ENCODE results near the gene ARHGAP30. TPM values are rescaled to one million over a fixed set of nuclear protein-coding genes. Genes with fewer than 3 reads are reported as not detected.
"Not testable (repeated sequence)": the region's sequence is repeated elsewhere in the genome, so short reads cannot be mapped to it uniquely, and the experiment has no call there.

Gene ARHGAP30
- 0.04 TPM for polyA plus RNA-seq (2013, experiment 1 of 2)
- 0.03 TPM for polyA plus RNA-seq (2013, experiment 2 of 2)

- no peak within 1 kb of the TSS for H2BK15ac ChIP-seq (ENCODE audit: low read depth, poor library complexity, severe bottlenecking)
- WGBS, result 84% methylated on average over 9 of the region's 9 CpGs
Measured at GRCh38 chr1:161069731-161070270, at the start of gene ARHGAP30. Gene ARHGAP30 (minus strand): TSS chr1:161069891. CDS start chr1:161069624, 267 bp downstream.

GRCh38 chr1:161117759-161118581 is 48.3 kb upstream of the ARHGAP30 start, which contains the start of the genes NIT1 and PFDN2:
Gene NIT1 (plus strand): TSS chr1:161118105. CDS start chr1:161118177, 72 bp downstream.
Gene PFDN2 (minus strand): TSS chr1:161118037. CDS start chr1:161118026, 11 bp downstream.
- Histone ChIP-seq H2BK15ac (ENCODE audit: low read depth, poor library complexity, severe bottlenecking) (peak within 1 kb of the TSS; percentile 78), H3K4me3 (ENCODE audit: insufficient read depth in 1 of 2, low read depth in 1 of 2, low read length in 2 of 2) (peak within 1 kb of the TSS; percentile 97 to 100), H4K91ac (ENCODE audit: low read length) (peak within 1 kb of the TSS; percentile 90), H2AFZ (ENCODE audit: low read depth, low read length) (peak within 1 kb of the TSS; percentile 85), H3K18ac (ENCODE audit: low read depth in 1 of 2, low read length in 2 of 2) (peak within 1 kb of the TSS; percentile 86 to 96), H4K8ac (ENCODE audit: low read length) (peak within 1 kb of the TSS; percentile 90), H2BK12ac (ENCODE audit: low read length in 2 of 2) (peak within 1 kb of the TSS; percentile 31 to 85), H3K79me1 (replicated peaks; ENCODE audit: low read length, poor library complexity, severe bottlenecking) (peaks cover 18% of the 10 kb centered on the region), H3K23ac (ENCODE audit: low read length in 2 of 2) (peak within 1 kb of the TSS in 1 of 2 experiments; percentile 92), H3K9me3 (ENCODE audit: control insufficient read depth, low read length) (no peaks in the 10 kb centered on the region), H2BK120ac (ENCODE audit: low read depth, low read length) (peak within 1 kb of the TSS; percentile 66), H3K4me2 (ENCODE audit: low read length, poor library complexity, severe bottlenecking) (peak within 1 kb of the TSS; percentile 76), H3K14ac (ENCODE audit: low read length in 2 of 2) (peak within 1 kb of the TSS in 1 of 2 experiments; percentile 78), H3K4ac (ENCODE audit: low read depth in 1 of 2, low read length in 2 of 2) (peak within 1 kb of the TSS; percentile 86 to 97), H3K27ac (ENCODE audit: low read length, poor library complexity, severe bottlenecking) (peak within 1 kb of the TSS; percentile 95), H2AK5ac (ENCODE audit: low read length, severe bottlenecking) (peak within 1 kb of the TSS; percentile 94), H2BK5ac (ENCODE audit: low read depth, low read length, poor library complexity, severe bottlenecking) (peak within 1 kb of the TSS; percentile 77), H3K27me3 (ENCODE audit: control insufficient read depth in 1 of 2, insufficient read depth in 1 of 2, low read length in 2 of 2) (no peaks in the 10 kb centered on the region), H3K36me3 (ENCODE audit: control insufficient read depth in 1 of 2, insufficient read depth in 2 of 2, low read depth in 1 of 2, low read length in 2 of 2) (peaks cover 32 to 59% of the 10 kb centered on the region in 2 experiments), H3K9ac (ENCODE audit: low read length) (peak within 1 kb of the TSS; percentile 100), H3K4me1 (ENCODE audit: control insufficient read depth, insufficient read depth, low read depth, low read length) (peaks cover 25% of the 10 kb centered on the region)
- DNase-seq, result peak; percentile 88
- WGBS, result under 1% methylated on average over 57 of the region's 58 CpGs

More at GRCh38 chr1:161069731-161070270, at the start of gene ARHGAP30:
- DNase-seq, result no peak
- Histone ChIP-seq H2BK12ac (ENCODE audit: low read length in 2 of 2) (no peak within 1 kb of the TSS), H3K27ac (ENCODE audit: low read length, poor library complexity, severe bottlenecking) (no peak within 1 kb of the TSS), H3K18ac (ENCODE audit: low read depth in 1 of 2, low read length in 2 of 2) (peak within 1 kb of the TSS in 1 of 2 experiments; percentile 11), H3K4me1 (ENCODE audit: control insufficient read depth, insufficient read depth, low read depth, low read length) (no peaks in the 10 kb centered on the region), H2AFZ (ENCODE audit: low read depth, low read length) (no peak within 1 kb of the TSS), H3K9me3 (ENCODE audit: control insufficient read depth, low read length) (no peaks in the 10 kb centered on the region), H3K79me1 (replicated peaks; ENCODE audit: low read length, poor library complexity, severe bottlenecking) (no peaks in the 10 kb centered on the region), H3K9ac (ENCODE audit: low read length) (no peak within 1 kb of the TSS), H3K36me3 (ENCODE audit: control insufficient read depth in 1 of 2, insufficient read depth in 2 of 2, low read depth in 1 of 2, low read length in 2 of 2) (no peaks in the 10 kb centered on the region), H3K27me3 (ENCODE audit: control insufficient read depth in 1 of 2, insufficient read depth in 1 of 2, low read length in 2 of 2) (peaks cover 4 to 7% of the 10 kb centered on the region in 2 experiments), H2BK5ac (ENCODE audit: low read depth, low read length, poor library complexity, severe bottlenecking) (no peak within 1 kb of the TSS), H3K4me2 (ENCODE audit: low read length, poor library complexity, severe bottlenecking) (no peak within 1 kb of the TSS), H3K23ac (ENCODE audit: low read length in 2 of 2) (peak within 1 kb of the TSS in 1 of 2 experiments; percentile 28), H3K4ac (ENCODE audit: low read depth in 1 of 2, low read length in 2 of 2) (no peak within 1 kb of the TSS), H2BK120ac (ENCODE audit: low read depth, low read length) (no peak within 1 kb of the TSS), H3K4me3 (ENCODE audit: insufficient read depth in 1 of 2, low read depth in 1 of 2, low read length in 2 of 2) (no peak within 1 kb of the TSS), H3K14ac (ENCODE audit: low read length in 2 of 2) (no peak within 1 kb of the TSS), H4K91ac (ENCODE audit: low read length) (no peak within 1 kb of the TSS), H2AK5ac (ENCODE audit: low read length, severe bottlenecking) (no peak within 1 kb of the TSS), H4K8ac (ENCODE audit: low read length) (peak within 1 kb of the TSS; percentile 4)

GRCh38 chr1:161115961-161116360 is 46.3 kb upstream of the ARHGAP30 start:
- not testable (repeated sequence) for H2BK12ac ChIP-seq (ENCODE audit: low read length in 2 of 2); H3K4me2 ChIP-seq (ENCODE audit: low read length, poor library complexity, severe bottlenecking); H3K23ac ChIP-seq (ENCODE audit: low read length in 2 of 2); DNase-seq; H3K79me1 ChIP-seq (replicated peaks; ENCODE audit: low read length, poor library complexity, severe bottlenecking); H3K27me3 ChIP-seq (ENCODE audit: control insufficient read depth in 1 of 2, insufficient read depth in 1 of 2, low read length in 2 of 2); H4K8ac ChIP-seq (ENCODE audit: low read length); H2BK15ac ChIP-seq (ENCODE audit: low read depth, poor library complexity, severe bottlenecking); H2AK5ac ChIP-seq (ENCODE audit: low read length, severe bottlenecking); H3K9ac ChIP-seq (ENCODE audit: low read length); H2BK120ac ChIP-seq (ENCODE audit: low read depth, low read length); H2AFZ ChIP-seq (ENCODE audit: low read depth, low read length); H2BK5ac ChIP-seq (ENCODE audit: low read depth, low read length, poor library complexity, severe bottlenecking); H3K4ac ChIP-seq (ENCODE audit: low read depth in 1 of 2, low read length in 2 of 2); H3K18ac ChIP-seq (ENCODE audit: low read depth in 1 of 2, low read length in 2 of 2); H3K9me3 ChIP-seq (ENCODE audit: control insufficient read depth, low read length); H4K91ac ChIP-seq (ENCODE audit: low read length); H3K14ac ChIP-seq (ENCODE audit: low read length in 2 of 2)
- Histone ChIP-seq H3K27ac (ENCODE audit: low read length, poor library complexity, severe bottlenecking) (peak overlapping the region; percentile 19), H3K4me1 (ENCODE audit: control insufficient read depth, insufficient read depth, low read depth, low read length) (peaks cover 25% of the 10 kb centered on the region), H3K36me3 (ENCODE audit: control insufficient read depth in 1 of 2, insufficient read depth in 2 of 2, low read depth in 1 of 2, low read length in 2 of 2) (peaks cover 15 to 39% of the 10 kb centered on the region in 2 experiments), H3K4me3 (ENCODE audit: insufficient read depth in 1 of 2, low read depth in 1 of 2, low read length in 2 of 2) (peak overlapping the region in 1 of 2 experiments; percentile 100)
- 97% methylated on average over 6 of the region's 6 CpGs for WGBS
